ENCODE data around the gene CENPX. TPM values are rescaled to one million over a fixed set of nuclear protein-coding genes. Genes with fewer than 3 reads are reported as not detected.

The CENPX gene
- total and polyA plus RNA-seq, 2 of the 13 experiments (the other 11 are each of a cell fraction or from before 2014, with no cell fraction given), result 92.7 to 170 TPM

GRCh38 chr17:82037092-82037888, 14.6 kb upstream of the CENPX start, which contains the start of gene DCXR (continued):
- TF ChIP-seq HNRNPK (IDR thresholded peaks at IDR 0.05; ENCODE audit: low read depth, low read length, poor library complexity, severe bottlenecking), result peak; percentile 74
- peak; percentile 53; the same call in 1 of the 2 replicates for TF ChIP-seq ZNF30 (CRISPR knock-in tag; IDR thresholded peaks at IDR 0.05)
- TF ChIP-seq, protein P1, sequence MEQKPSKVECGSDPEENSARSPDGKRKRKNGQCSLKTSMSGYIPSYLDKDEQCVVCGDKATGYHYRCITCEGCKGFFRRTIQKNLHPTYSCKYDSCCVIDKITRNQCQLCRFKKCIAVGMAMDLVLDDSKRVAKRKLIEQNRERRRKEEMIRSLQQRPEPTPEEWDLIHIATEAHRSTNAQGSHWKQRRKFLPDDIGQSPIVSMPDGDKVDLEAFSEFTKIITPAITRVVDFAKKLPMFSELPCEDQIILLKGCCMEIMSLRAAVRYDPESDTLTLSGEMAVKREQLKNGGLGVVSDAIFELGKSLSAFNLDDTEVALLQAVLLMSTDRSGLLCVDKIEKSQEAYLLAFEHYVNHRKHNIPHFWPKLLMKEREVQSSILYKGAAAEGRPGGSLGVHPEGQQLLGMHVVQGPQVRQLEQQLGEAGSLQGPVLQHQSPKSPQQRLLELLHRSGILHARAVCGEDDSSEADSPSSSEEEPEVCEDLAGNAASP (CRISPR knock-in tag; IDR thresholded peaks at IDR 0.05; ENCODE audit: borderline replicate concordance), result no peak; the same call in 1 of the 2 replicates
- no peak for TF ChIP-seq MED8 (CRISPR knock-in tag; IDR thresholded peaks at IDR 0.05; ENCODE audit: insufficient replicate concordance)
- TF ChIP-seq NFRKB (IDR thresholded peaks at IDR 0.05), result no peak
- no peak for TF ChIP-seq ZNF460 (CRISPR knock-in tag; IDR thresholded peaks at IDR 0.05; ENCODE audit: borderline replicate concordance)
- peak; percentile 98 for TF ChIP-seq POLR2AphosphoS5 (IDR thresholded peaks at IDR 0.05; ENCODE audit: low read depth, low read length)
- no peak for TF ChIP-seq ZNF570 (CRISPR knock-in tag; IDR thresholded peaks at IDR 0.05; ENCODE audit: borderline replicate concordance)
- peak; percentile 59; the same call in 1 of the 2 replicates for TF ChIP-seq MEIS1 (CRISPR knock-in tag; IDR thresholded peaks at IDR 0.05; ENCODE audit: borderline replicate concordance)
- no peak for TF ChIP-seq HDAC6 (IDR thresholded peaks at IDR 0.05; ENCODE audit: low read depth, low read length)
- TF ChIP-seq, protein P2, sequence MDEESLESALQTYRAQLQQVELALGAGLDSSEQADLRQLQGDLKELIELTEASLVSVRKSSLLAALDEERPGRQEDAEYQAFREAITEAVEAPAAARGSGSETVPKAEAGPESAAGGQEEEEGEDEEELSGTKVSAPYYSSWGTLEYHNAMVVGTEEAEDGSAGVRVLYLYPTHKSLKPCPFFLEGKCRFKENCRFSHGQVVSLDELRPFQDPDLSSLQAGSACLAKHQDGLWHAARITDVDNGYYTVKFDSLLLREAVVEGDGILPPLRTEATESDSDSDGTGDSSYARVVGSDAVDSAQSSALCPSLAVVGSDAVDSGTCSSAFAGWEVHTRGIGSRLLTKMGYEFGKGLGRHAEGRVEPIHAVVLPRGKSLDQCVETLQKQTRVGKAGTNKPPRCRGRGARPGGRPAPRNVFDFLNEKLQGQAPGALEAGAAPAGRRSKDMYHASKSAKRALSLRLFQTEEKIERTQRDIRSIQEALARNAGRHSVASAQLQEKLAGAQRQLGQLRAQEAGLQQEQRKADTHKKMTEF (CRISPR knock-in tag; IDR thresholded peaks at IDR 0.05), result peak; percentile 98
- TF ChIP-seq, protein P3, sequence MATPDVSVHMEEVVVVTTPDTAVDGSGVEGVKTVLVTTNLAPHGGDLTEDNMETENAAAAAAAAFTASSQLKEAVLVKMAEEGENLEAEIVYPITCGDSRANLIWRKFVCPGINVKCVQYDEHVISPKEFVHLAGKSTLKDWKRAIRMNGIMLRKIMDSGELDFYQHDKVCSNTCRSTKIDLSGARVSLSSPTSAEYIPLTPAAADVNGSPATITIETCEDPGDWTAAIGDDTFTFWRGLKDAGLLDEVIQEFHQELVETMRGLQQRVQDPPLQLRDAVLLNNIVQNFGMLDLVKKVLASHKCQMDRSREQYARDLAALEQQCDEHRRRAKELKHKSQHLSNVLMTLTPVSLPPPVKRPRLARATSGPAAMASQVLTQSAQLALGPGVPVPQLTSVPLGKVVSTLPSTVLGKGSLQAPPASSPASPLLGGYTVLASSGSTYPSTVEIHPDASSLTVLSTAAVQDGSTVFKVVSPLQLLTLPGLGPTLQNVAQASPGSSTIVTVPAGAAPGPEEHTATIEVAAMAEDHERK (CRISPR knock-in tag; IDR thresholded peaks at IDR 0.05; ENCODE audit: low read depth), result no peak
- peak; percentile 71; the same call in 1 of the 2 replicates for TF ChIP-seq GATAD1 (CRISPR knock-in tag; IDR thresholded peaks at IDR 0.05)
- no peak for TF ChIP-seq ZBTB34 (CRISPR knock-in tag; IDR thresholded peaks at IDR 0.05)
- TF ChIP-seq FOXK2 (IDR thresholded peaks at IDR 0.05), result no peak
- peak; percentile 85; the same call in 1 of the 2 replicates for TF ChIP-seq SIN3A (IDR thresholded peaks at IDR 0.05; ENCODE audit: borderline replicate concordance, low read depth, low read length)
- no peak for TF ChIP-seq JUN (CRISPR knock-in tag; IDR thresholded peaks at IDR 0.05)
- TF ChIP-seq SCMH1 (CRISPR knock-in tag; IDR thresholded peaks at IDR 0.05; ENCODE audit: borderline replicate concordance), result no peak
- TF ChIP-seq AGO2 (optimal IDR thresholded peaks at IDR 0.05; ENCODE audit: low read depth, low read length), result peak; percentile 94
- TF ChIP-seq KAT7 (CRISPR knock-in tag; IDR thresholded peaks at IDR 0.05; ENCODE audit: borderline replicate concordance), result peak; percentile 94
- peak; percentile 32; the same call in 1 of the 2 replicates for TF ChIP-seq ZBTB7B (CRISPR knock-in tag; IDR thresholded peaks at IDR 0.05)
- TF ChIP-seq BCL6 (CRISPR knock-in tag; IDR thresholded peaks at IDR 0.05), result peak; percentile 44; the same call in 1 of the 2 replicates
- TF ChIP-seq TFAP4 (IDR thresholded peaks at IDR 0.05; ENCODE audit: borderline replicate concordance, low read depth), result 0 out of 2 replicates have a peak, but pooled peaks have one; percentile 16

Measured in HepG2 (cell line).